Upper lobe of left lung (tissue), 6 donors: ENCODE results near the gene ARID1B. TPM values are rescaled to one million over a fixed set of nuclear protein-coding genes. Genes with fewer than 3 reads are reported as not detected.
A peak's percentile ranks its signal among the peaks of the same experiment; 100 is the strongest.

ENCODE experiments used
- ATAC-seq, 2 donors: fragments of 200-7000 bp; cut with Tn5 transposase; one replicate each; pipeline ENCODE4 v1.9.1; 2022; ENCODE audit warnings: mild to moderate bottlenecking in 2 of 2, moderate library complexity in 2 of 2; ENCODE audit not compliant: low FRiP score in 2 of 2
- DNase-seq, 2 donors: peaks; one replicate each; pipeline ENCODE4 v3.0.0-alpha.2; 2019 to 2020
- H3K27ac ChIP-seq, 4 donors: fragments of 200-600 bp; sonication (generic); one replicate each; pipeline ENCODE4 v1.5.1; 2016 to 2019
- H3K27me3 ChIP-seq, 4 donors: fragments of 200-600 bp; sonication (generic); one replicate each; pipeline ENCODE4 v1.5.1; 2017 to 2019
- H3K36me3 ChIP-seq, 4 donors: fragments of 200-600 bp; sonication (generic); one replicate each; pipeline ENCODE4 v1.5.1; 2016 to 2019
- H3K4me1 ChIP-seq, 4 donors: fragments of 200-600 bp; sonication (generic); one replicate each; pipeline ENCODE4 v1.5.1; 2018 to 2019
- H3K4me3 ChIP-seq, 4 donors: fragments of 200-600 bp; sonication (generic); one replicate each; pipeline ENCODE4 v1.5.1; 2017 to 2019; ENCODE audit warnings: mild to moderate bottlenecking in 2 of 4, moderate library complexity in 1 of 4
- H3K9me3 ChIP-seq, 4 donors: fragments of 200-600 bp; sonication (generic); one replicate each; pipeline ENCODE4 v1.5.1; 2018 to 2019
- CTCF ChIP-seq, 6 experiments: fragments of 450-650 bp in 4 of 6; fragments of 200-600 bp in 2 of 6; sonication (generic) in 2 of 6; IDR thresholded peaks; one replicate each; pipeline ENCODE4 v1.5.1; 2016 to 2019; ENCODE audit warnings: antibody characterized with exemption in 6 of 6
- EP300 ChIP-seq, 4 donors: sonication (generic); formaldehyde crosslinking; IDR thresholded peaks; one replicate each; pipeline ENCODE4 v1.5.1; 2017; ENCODE audit warnings: antibody characterized with exemption in 4 of 4, control low read depth in 2 of 4
- POLR2A ChIP-seq, 4 donors: fragments of 450-650 bp; IDR thresholded peaks; one replicate each; pipeline ENCODE4 v1.5.1; 2016 to 2017; ENCODE audit warnings: antibody characterized with exemption in 4 of 4, mild to moderate bottlenecking in 2 of 4
- POLR2AphosphoS5 ChIP-seq, 2 donors: sonication (generic); formaldehyde crosslinking; IDR thresholded peaks; one replicate each; pipeline ENCODE4 v1.5.1; 2017; ENCODE audit warnings: antibody characterized with exemption in 2 of 2
- WGBS, 2 donors: methylation state at CpG; one replicate each; pipeline ENCODE4 v1.1.5; 2017 to 2018; 5-methylcytosine and 5-hydroxymethylcytosine counted together
- total RNA-seq, 6 donors: library from RNA; depleted of rRNA in 4 of 6; stranded (reverse); fragments of >200 nt in 4 of 6; gene quantifications; one replicate each; pipeline versions ENCODE4 v1.1.0 to v1.2.1, GENCODE V29; 2016 to 2021
- donor health status: DM: no; HTN: no; CAD: no; lungs with moderate emphysema.
- donor health status: DM: no; HTN: yes; CAD: no; lungs with severe emphysema.

Gene ARID1B
- total RNA-seq, 6 donors from 2014 or later, result 66.4 to 168 (median 109) TPM

- Histone ChIP-seq H3K4me1 (peaks cover 18 to 41% (median 26%) of the 10 kb centered on the region in 4 donors), H3K9me3 (no peaks in the 10 kb centered on the region), H3K4me3 (no peak overlapping the region), H3K27ac (no peak overlapping the region), H3K27me3 (no peaks in the 10 kb centered on the region), H3K36me3 (peaks cover 0 to 4% (median 0%) of the 10 kb centered on the region in 4 donors)
- 85 to 92% methylated on average over 2 of the region's 2 CpGs for WGBS, 2 donors
- no peak for DNase-seq
- no peak for TF ChIP-seq POLR2A (IDR thresholded peaks at IDR 0.05)
- no peak for TF ChIP-seq POLR2AphosphoS5 (IDR thresholded peaks at IDR 0.05)
- no peak for TF ChIP-seq EP300 (IDR thresholded peaks at IDR 0.05)
- no peak for TF ChIP-seq CTCF (IDR thresholded peaks at IDR 0.05)
- no peak for ATAC-seq
Measured at GRCh38 chr6:156875062-156875461, 97.9 kb downstream of the ARID1B start.

- no peaks in the 10 kb centered on the region for H3K27me3 ChIP-seq
- no peaks in the 10 kb centered on the region for H3K9me3 ChIP-seq
- H3K4me1 ChIP-seq, result peaks cover 19 to 41% (median 30%) of the 10 kb centered on the region in 4 donors
- TF ChIP-seq POLR2AphosphoS5 (IDR thresholded peaks at IDR 0.05) (no peak), CTCF (IDR thresholded peaks at IDR 0.05) (peak in 2 of 6 experiments; percentile 9 to 20)
- peaks cover 0 to 4% (median 0%) of the 10 kb centered on the region in 4 donors for H3K36me3 ChIP-seq
- H3K27ac ChIP-seq, result no peak overlapping the region
- H3K4me3 ChIP-seq, result no peak overlapping the region
- ATAC-seq (peak; percentile 20 to 39), DNase-seq (peak; percentile 37 to 47)
- 87 to 88% methylated on average over 11 of the region's 11 CpGs for WGBS, 2 donors
Measured at GRCh38 chr6:156876302-156876701, 99.1 kb downstream of the ARID1B start.

GRCh38 chr6:156877126-156877863 lies 100.1 kb downstream of the ARID1B start:
- DNase-seq, result no peak
- Histone ChIP-seq H3K27ac (no peak overlapping the region), H3K4me3 (no peak overlapping the region), H3K9me3 (no peaks in the 10 kb centered on the region), H3K4me1 (peaks cover 23 to 45% (median 33%) of the 10 kb centered on the region in 4 donors), H3K36me3 (peaks cover 0 to 4% (median 0%) of the 10 kb centered on the region in 4 donors), H3K27me3 (no peaks in the 10 kb centered on the region)
- no peak for TF ChIP-seq CTCF (IDR thresholded peaks at IDR 0.05)
- no peak for TF ChIP-seq POLR2AphosphoS5 (IDR thresholded peaks at IDR 0.05)
- no peak for TF ChIP-seq EP300 (IDR thresholded peaks at IDR 0.05)
- no peak for TF ChIP-seq POLR2A (IDR thresholded peaks at IDR 0.05)
- no peak for ATAC-seq
- WGBS, 2 donors, result 67 to 76% methylated on average over 10 of the region's 10 CpGs

GRCh38 chr6:156878681-156879080 lies 101.5 kb downstream of the ARID1B start:
- H3K4me1 ChIP-seq, result peaks cover 32 to 53% (median 38%) of the 10 kb centered on the region in 4 donors

More at GRCh38 chr6:156878681-156879080, 101.5 kb downstream of the ARID1B start:
- H3K27me3 ChIP-seq, result no peaks in the 10 kb centered on the region
- TF ChIP-seq POLR2AphosphoS5 (IDR thresholded peaks at IDR 0.05) (no peak), CTCF (IDR thresholded peaks at IDR 0.05) (no peak), POLR2A (IDR thresholded peaks at IDR 0.05) (no peak), EP300 (IDR thresholded peaks at IDR 0.05) (no peak)
- H3K36me3 ChIP-seq, result peaks cover 0 to 3% (median 0%) of the 10 kb centered on the region in 4 donors
- DNase-seq (no peak), ATAC-seq (no peak)
- H3K4me3 ChIP-seq, result no peak overlapping the region
- no peak overlapping the region for H3K27ac ChIP-seq
- H3K9me3 ChIP-seq, result no peaks in the 10 kb centered on the region
- WGBS, 2 donors, result 87 to 88% methylated on average over 4 of the region's 4 CpGs
